Kidney (tissue), 14 donors: ENCODE results near the gene GRIP2. TPM values are rescaled to one million over a fixed set of nuclear protein-coding genes. Genes with fewer than 3 reads are reported as not detected.

ENCODE experiments used
- DNase-seq, 5 donors: peaks; one replicate each; pipeline ENCODE4 v3.0.0-alpha.2; 2013 to 2020
- FAIRE-seq: peaks from 2 replicates; lab custom pipeline; 2012; peaks lifted over from hg19 to GRCh38; lab: Jason Lieb, UNC
- H3K27ac ChIP-seq, 2 donors: one replicate each; pipeline ENCODE4 v1.7.0; 2013; ENCODE audit warnings: low read depth in 2 of 2, low read length in 2 of 2, inconsistent platforms in 1 of 2
- H3K27me3 ChIP-seq: one replicate; pipeline ENCODE4 v1.7.1; 2013; ENCODE audit warnings: low read length, inconsistent platforms; ENCODE audit not compliant: control insufficient read depth, insufficient read depth
- H3K36me3 ChIP-seq, 3 donors: one replicate each; pipeline versions ENCODE4 v1.7.0 to v1.7.1; 2013; ENCODE audit warnings: low read length in 3 of 3, control low read depth in 1 of 3, inconsistent platforms in 1 of 3; ENCODE audit not compliant: insufficient read depth in 3 of 3, control insufficient read depth in 2 of 3
- H3K4me1 ChIP-seq, 3 donors: one replicate each; pipeline versions ENCODE4 v1.7.0 to v1.7.1; 2013; ENCODE audit warnings: low read length in 3 of 3, inconsistent platforms in 1 of 3, low read depth in 1 of 3; ENCODE audit not compliant: control insufficient read depth in 2 of 3, insufficient read depth in 2 of 3
- H3K4me3 ChIP-seq, 3 donors: one replicate each; pipeline versions ENCODE4 v1.7.0 to v1.8.1; 2013; ENCODE audit warnings: low read length in 3 of 3, control low read depth in 1 of 3, inconsistent platforms in 1 of 3
- H3K9ac ChIP-seq, 3 donors: one replicate each; pipeline versions ENCODE4 v1.7.0 to v1.7.1; 2013; ENCODE audit warnings: low read length in 3 of 3, control low read depth in 1 of 3, inconsistent platforms in 1 of 3
- H3K9me3 ChIP-seq, 3 donors: one replicate each; pipeline versions ENCODE4 v1.7.0 to v1.7.1; 2013; ENCODE audit warnings: low read length in 3 of 3, control low read depth in 1 of 3, inconsistent platforms in 1 of 3; ENCODE audit not compliant: control insufficient read depth in 2 of 3, insufficient read depth in 1 of 3
- CTCF ChIP-seq: IDR thresholded peaks from 3 replicates; pipeline ENCODE4 v1.5.1; 2012; ENCODE audit warnings: mild to moderate bottlenecking, moderate library complexity, borderline replicate concordance; ENCODE audit not compliant: insufficient read depth; ENCODE audit errors: extremely low read depth
- intact Hi-C: fragments of 100-400 bp; cut with DNase I; formaldehyde crosslinking; loops from one replicate; pipeline ENCODE4 v1.11.1; 2022
- polyA plus RNA-seq: library from polyadenylated mRNA; stranded (reverse); fragments of 350-450 nt; fragmentation: Illumina TruSeq; extraction: RNeasy Lipid Tissue Mini Kit (QIAGEN cat#74804); gene quantifications from one replicate; pipeline ENCODE4 v1.2.3, GENCODE V29; 2014; ENCODE audit warnings: low read depth, low replicate concordance; ENCODE audit not compliant: insufficient read depth
- total RNA-seq: library from RNA; stranded (reverse); fragmentation: NEBNext Ultra II Directional; extraction: Animal tissue kit (Norgen Biotek cat#: 25700); gene quantifications from one replicate; pipeline ENCODE4 v1.2.1, GENCODE V29; 2021
- donor health status: control.
- donor health status: control.
- donor health status: control.
- donor health status: control.
- donor health status: control.
- donor health status: DM: yes; HTN: yes; CAD: no.
- donor health status: Normal renal cell carcinoma (clear cell type).

Gene GRIP2
- total and polyA plus RNA-seq, 2 donors from 2014 or later, result 3.0 to 3.2 TPM

- FAIRE-seq, result no peak
Observed at GRCh38 chr3:14472471-14473351, 67.4 kb downstream of the GRIP2 start.

GRCh38 chr3:14471690-14472089 is 68.5 kb downstream of the GRIP2 start:
- H3K27me3 ChIP-seq, result no peaks in the 10 kb centered on the region
- intact Hi-C loops, result no loop called here
- no peaks in the 10 kb centered on the region for H3K9me3 ChIP-seq
- FAIRE-seq (no peak), DNase-seq (no peak)
- no peak overlapping the region for H3K4me3 ChIP-seq
- peak overlapping the region in 1 of 2 donors; percentile 93 for H3K27ac ChIP-seq
- peaks cover 0 to 11% (median 0%) of the 10 kb centered on the region in 3 donors for H3K36me3 ChIP-seq
- H3K9ac ChIP-seq, result no peak overlapping the region
- peaks cover 9 to 48% (median 47%) of the 10 kb centered on the region in 3 donors for H3K4me1 ChIP-seq
- no peak for TF ChIP-seq CTCF

More at GRCh38 chr3:14472471-14473351, 67.4 kb downstream of the GRIP2 start:
- intact Hi-C loops, result no loop called here
- no peak for TF ChIP-seq CTCF
- Histone ChIP-seq H3K4me1 (peaks cover 9 to 45% (median 43%) of the 10 kb centered on the region in 3 donors), H3K9me3 (no peaks in the 10 kb centered on the region), H3K9ac (peak overlapping the region in 1 of 3 donors; percentile 3), H3K36me3 (peaks cover 0 to 19% (median 2%) of the 10 kb centered on the region in 3 donors), H3K27ac (peak overlapping the region; percentile 79 to 93), H3K4me3 (no peak overlapping the region), H3K27me3 (no peaks in the 10 kb centered on the region)
- DNase-seq, result peak in 4 of 5 donors; percentile 37 to 86 (median 68)

DNA sequence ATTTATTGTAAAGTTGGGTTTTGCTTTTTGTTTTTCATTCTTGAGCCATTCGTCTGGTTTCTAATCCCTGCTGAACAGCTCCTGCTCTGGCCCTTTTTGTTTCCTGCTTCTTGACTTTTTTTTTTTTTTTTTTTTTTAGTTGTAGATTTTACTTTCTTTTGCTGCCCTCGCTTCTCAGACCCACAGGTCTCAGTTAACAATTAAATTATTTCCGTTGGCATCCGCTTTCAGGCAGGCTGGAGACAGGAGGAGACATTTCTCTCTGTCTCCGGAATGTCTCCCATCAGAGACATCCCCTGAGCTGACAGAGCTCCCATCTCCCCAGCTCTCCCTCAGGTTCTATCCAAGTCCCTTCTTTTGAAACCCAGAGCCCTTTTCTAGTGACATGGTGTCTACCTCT is 69.1 kb downstream of the GRIP2 start:
- no peak for TF ChIP-seq CTCF
- intact Hi-C loops, result no loop called here
- Histone ChIP-seq H3K4me3 (no peak overlapping the region), H3K27me3 (no peaks in the 10 kb centered on the region), H3K36me3 (peaks cover 0 to 7% (median 0%) of the 10 kb centered on the region in 3 donors), H3K4me1 (peaks cover 9 to 48% (median 47%) of the 10 kb centered on the region in 3 donors), H3K27ac (peak overlapping the region in 1 of 2 donors; percentile 5), H3K9me3 (no peaks in the 10 kb centered on the region), H3K9ac (no peak overlapping the region)
- FAIRE-seq (no peak), DNase-seq (no peak)
